NCI-H2227 treated with DMSO at 0.1 percent for 48 hours (cell line): ENCODE results near the gene GMEB2.

Source experiments
- DNase-seq: peaks from one replicate; lab custom pipeline; 2025; lab: John Stamatoyannopoulos, UW

Gene GMEB2

DNA sequence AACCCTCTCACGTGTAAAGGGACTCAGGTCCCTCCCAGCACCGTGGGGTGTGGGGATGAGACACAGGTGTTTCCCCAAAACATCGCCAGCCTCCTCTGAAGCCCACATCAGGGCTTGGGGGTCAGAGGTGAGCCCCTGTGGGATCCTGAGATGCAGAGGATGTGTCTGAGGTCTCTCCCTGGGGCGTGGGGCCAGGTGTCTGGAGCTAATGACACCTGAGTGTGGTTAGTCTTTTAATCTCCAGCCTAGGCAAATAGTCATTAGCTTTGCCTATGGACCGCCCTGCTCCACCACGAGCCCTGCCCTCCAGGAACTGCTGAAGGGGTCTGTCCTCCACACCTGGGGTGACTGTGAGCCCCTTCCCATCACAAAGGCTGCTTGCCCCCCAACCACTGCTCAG lies 81.1 kb downstream of the GMEB2 start:
- DNase-seq, result no peak

DNA sequence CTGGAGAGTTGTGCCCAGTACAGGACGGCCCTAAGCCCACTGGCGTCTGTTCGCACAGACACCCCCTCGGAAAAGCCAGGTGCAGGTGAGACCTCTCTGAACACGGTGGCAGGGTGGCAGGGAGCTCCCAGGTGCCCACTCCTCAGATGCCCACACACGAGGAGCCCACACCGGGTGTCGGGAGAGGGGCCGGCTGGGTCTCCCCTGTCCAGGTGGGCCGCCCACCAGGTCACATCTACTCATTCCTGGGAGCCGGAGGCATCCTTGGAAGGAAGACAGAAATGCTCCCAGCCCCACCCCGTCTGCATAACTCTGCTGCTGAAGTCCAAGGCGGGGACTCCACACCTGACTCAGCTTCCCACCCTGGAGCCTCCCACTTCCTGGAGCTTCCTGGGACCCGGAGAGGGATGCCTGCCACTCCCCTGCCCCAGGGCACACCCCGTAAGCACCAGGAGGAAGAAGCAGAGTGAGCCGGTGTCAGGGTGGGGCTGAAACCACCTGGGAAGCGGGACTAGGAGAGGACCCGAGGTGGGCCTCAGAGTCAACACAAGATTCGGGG lies 81.9 kb downstream of the GMEB2 start:
- no peak for DNase-seq

DNA sequence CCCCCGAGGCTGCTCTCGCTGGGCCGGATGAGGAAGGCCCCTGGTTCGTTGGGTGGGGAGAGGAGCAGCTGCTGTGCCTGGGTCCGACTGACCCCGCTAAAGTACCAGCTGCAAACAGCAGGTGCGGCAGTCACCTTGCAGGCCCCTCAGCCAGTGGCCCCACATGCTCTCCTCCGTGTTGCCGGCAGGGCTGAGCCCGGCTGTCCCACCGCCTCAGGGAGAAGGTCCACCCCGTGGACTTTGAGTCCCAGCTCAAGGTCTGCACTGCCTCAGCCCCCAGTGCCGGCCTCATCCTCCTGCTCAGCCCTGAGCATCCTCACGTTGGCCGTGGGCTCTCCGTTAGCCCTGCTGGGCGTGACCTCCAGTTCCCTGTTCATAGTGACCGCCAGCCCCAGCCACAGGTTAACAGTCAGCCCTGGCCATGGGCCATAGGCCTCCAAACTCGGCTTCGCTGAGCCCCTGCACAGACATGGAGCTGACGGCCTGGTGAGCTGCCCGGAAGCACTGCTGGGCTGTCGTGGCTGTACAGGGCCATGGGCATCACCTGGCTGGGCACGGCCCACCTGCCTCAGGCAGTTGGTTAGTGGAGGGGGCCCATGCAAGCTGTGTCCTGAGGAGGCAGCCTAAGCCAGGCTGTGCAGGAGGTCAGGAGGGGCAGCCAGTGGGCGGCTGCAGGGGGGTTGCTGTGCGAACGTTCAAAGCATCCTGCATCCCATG lies 82.5 kb downstream of the GMEB2 start:
- DNase-seq, result no peak

DNA sequence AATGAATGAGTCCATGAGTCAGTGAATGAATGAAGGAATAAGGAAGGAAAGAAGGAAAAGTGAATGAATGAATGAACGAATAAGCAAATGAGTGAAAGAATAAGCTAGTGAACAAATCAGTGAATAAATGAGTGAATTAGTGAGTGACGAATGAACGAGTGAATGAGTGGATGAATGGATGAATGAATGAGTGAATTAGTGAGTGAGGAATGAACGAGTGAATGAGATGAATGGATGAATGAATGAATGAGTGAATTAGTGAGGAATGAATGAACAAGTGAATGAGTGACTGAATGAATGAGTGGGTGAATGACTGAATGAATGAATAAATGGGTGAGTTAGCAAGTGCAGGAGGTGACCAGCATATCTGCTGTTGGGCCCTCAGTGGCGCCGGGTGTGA lies 83.2 kb downstream of the GMEB2 start:
- DNase-seq, result no peak

DNA sequence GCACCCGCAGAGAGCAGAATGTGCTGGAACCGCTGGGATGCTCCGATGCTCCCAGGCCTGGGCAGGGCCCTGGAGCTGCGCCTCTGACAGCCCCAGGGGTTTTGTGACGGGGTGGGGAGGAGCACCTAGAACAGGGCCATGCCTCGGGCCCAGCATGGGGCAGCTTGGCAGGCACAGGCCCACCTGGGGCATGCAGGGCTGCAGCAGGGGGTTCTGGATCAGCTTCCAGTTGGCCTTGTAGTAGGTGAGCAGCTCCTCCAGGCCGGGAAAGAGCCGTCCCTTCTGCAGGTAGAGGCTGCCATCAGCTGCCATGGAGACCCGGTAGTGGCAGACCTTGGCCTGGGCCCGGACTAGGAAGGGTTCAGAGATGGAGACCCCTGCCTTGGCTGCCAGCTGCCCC lies 83.8 kb downstream of the GMEB2 start:
- no peak for DNase-seq

DNA sequence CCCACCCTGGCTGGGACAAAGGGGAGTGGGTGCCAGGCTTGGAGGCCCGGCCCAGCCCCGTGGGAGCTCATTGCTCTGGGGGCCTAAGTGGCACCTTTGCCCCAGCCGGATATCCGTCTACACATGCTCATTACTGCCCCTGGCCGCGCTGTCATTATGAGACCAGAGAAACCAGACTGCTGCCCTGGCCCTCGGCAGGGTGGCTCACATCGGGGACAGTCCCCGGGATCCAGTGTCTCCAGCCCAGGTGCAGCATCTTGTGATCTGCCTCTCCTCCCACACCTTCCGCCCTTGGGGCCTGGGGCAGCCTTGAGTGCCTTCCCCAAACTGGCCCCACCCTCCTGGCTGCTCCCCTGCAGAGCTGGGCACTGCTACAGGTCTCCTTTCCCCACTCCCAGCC lies 84.2 kb downstream of the GMEB2 start:
- DNase-seq, result no peak

DNA sequence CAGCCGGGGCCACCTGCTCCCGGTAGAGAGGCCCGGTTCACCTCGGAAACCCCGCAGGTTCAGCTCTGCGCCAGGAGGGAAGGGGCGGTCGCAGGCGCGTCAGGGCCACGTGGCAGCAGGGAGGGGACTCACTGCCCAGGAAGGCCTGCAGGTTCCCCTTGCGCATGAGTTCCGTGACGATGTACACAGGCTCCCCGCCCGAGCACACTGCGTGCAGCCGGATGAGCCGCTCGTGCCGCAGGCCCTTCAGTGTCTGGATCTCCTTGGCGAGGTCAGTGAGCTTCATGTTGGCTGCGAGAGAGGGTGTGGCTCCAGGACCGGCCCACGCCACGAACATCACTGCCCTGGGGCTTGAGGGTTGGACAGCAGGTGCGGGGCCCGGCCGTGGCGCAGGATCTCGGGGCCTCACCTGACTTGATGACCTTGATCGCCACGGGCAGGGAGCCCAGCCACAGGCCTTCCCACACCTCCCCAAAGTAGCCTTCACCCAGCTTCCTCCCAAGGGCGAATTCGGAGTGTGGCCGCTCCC lies 84.8 kb downstream of the GMEB2 start:
- no peak for DNase-seq

DNA sequence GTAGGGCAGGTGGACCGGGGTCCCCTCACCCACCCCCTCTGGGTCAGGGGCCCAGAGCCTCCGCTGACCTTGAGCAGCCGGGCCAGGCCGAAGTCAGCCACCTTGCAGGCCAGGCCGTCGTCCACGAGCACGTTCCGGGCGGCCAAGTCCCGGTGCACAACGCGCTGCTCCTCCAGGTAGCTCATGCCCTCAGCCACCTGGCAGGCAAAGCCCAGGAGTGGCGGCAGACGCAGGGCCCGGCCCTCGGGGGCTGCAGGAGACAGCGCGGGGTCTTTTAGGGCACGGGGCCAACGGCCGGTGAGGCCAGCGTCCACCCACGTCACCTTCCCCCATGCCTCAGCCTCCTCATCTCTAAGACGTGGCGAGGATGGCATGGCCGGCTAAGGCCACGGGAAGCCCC lies 85.5 kb downstream of the GMEB2 start:
- DNase-seq, result no peak

DNA sequence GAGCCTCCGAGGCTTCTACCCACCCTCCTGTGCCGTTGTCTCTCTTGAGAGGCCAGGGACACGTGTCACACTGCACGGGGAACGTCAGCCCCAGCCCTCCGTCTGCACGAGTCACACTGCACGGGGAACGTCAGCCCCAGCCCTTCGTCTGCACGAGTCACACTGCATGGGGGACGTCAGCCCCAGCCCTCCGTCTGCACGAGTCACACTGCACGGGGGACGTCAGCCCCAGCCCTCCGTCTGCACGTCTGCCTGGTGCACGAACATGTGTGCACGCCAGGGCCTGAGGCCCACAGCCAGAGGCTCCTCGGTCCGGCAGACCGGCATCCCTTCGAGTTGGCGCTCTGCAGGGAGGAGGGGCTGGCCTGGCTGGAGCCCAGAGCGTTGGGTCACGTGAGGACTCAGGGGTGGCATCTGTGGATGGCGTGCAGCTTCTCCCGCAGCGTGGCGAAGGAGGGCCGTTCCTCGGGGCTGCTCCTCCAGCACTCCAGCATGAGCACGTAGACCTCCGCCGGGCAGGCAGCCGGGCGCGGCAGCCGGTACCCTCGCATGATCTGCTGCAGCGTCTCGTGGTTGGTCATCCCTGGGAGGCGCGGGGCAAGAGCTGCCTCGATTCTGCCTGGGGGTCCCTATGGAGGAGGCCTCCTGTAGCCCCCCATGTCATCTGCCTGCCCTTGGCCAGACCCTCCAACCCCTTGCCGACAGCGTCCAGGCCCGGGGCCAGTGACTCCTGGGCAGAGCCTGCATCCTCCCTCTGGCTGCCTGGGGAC lies 86.3 kb downstream of the GMEB2 start:
- no peak for DNase-seq

DNA sequence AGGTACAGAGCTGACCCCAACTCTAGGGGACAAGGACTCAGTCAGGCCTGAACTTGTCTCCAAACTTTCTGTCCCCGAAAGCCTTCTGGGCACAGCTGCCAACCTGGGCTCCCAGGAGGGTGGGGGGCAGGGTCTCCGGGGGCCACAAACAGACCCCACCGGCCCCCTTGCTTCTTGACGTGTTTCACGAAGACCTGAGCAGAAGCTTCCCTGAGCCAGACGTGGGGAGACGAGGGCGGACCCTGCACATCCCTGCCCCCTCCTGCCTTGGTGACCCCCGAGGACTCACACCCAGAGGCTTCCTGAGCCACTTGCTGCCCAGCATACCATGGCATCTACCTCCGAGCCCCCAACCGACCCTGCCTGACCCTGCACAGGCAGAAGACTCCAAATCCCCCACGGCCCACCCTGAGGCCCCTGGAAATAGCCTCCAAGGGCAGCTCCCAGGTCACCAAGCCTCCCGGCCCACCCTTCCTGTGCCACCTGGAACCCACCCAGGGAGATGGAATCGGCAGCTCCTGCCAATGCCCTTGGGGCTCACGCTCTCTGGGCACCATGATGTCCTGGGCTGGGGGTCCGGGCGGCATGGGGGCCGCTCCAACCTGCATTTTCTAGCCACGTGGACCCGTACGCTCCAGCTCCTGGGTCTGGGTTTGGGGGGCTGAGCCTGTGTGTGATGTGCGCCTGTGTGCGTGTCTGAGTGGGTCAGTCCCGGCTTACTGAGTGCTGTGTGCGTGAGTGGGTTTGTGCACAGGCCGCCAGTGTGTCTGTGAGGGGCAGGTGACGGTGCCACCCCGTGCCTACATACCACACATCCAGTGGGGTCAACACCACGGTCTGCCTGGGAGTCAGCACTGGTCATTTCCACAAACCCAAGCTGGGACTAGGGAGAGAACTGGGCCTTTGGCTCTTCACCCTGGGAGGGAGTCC lies 87.2 kb downstream of the GMEB2 start:
- no peak for DNase-seq

DNA sequence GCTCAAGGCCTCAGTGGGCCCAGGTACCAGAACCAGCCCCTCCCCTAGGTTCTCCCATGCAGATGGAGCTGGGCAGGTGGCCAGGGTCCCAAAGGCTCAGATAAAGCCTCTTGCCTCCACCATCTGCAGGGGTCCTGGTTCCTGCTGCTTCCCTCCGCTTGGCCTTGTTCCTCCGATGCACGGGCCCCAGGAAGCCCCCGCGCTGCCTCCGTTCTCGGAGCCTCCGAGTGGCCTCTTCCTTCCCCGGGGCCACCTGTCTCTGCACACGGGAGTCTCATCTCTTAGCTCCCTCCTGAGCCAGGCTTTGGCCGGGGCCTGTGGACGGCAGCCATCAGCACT lies 87.8 kb downstream of the GMEB2 start:
- no peak for DNase-seq

DNA sequence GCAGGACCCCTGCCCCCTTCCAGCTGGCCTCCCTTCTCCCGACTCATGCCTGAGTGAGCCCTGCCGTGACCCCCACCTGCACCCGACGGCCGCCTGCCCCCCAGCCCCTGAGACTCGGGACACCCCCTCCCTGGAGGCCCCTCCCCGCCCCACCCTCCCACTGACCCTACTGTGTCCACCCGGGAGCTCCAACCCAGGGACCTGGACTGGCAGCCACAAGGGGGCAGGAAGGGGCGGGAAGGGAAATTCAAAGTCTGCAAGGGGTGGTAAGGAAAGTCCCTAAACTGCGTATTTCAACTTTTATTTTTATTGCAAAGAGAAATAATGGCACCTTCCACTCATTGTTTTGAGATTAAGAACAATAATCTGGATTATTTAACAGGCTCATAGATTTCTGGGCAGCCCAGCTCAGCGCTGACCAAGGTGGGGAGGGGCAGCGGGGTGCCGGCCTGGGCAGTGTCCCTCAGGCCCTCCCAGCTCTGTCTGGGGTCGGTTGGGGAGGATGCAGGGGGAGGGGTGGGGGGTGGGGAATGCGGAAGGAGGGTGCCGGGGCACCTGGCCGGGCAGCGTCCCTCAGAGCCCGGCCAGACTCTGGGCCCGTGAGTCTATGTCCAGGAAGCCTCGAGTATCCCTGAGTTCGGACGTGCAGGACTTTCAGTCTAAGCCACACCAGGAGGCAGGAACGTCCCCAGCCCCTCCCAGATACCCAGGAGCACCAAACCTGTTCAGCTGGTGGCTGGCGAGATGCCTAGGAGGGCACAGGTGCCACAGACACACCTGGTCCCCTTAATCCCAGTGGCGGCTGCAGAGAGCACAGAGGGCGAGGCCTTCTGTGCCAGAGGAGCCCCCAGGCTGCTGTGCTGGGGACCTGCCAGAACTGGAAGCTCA lies 88.5 kb downstream of the GMEB2 start:
- DNase-seq, result no peak
